Endothelial cell of umbilical vein (primary cell): ENCODE data around the gene TMEM51. TPM values are rescaled to one million over a fixed set of nuclear protein-coding genes. Genes with fewer than 3 reads are reported as not detected.

Experiments used
- BruUV-seq: library from RNA; stranded (reverse); fragments of 400-500 nt; replicated peaks from 2 replicates; lab custom pipeline; 2021; lab: Mats Ljungman, UMichigan
- CTCF ChIA-PET: fragments of 300-600, 350-600 bp; sonication (Branson Sonifier 250); formaldehyde crosslinking; loops from one replicate; lab custom pipeline; 2021; ENCODE audit warnings: antibody characterized with exemption, inconsistent platforms; lab: Charles Lee
- POLR2A ChIA-PET: fragments of 300-600, 350-600 bp; sonication (Branson Sonifier 250); formaldehyde crosslinking; loops from one replicate; lab custom pipeline; 2021; ENCODE audit warnings: antibody characterized with exemption, inconsistent platforms; lab: Charles Lee
- DNase-seq: peaks from one replicate; pipeline ENCODE4 v3.0.0-alpha.2; 2011; ENCODE audit warnings: low read depth, low spot score
- FAIRE-seq: peaks from 2 replicates; lab custom pipeline; 2011; peaks lifted over from hg19 to GRCh38; lab: Jason Lieb, UNC
- H2AFZ ChIP-seq: 2 replicates; pipeline ENCODE4 v1.6.0; 2012; ENCODE audit warnings: low read depth, low read length, control low read depth, inconsistent platforms
- H3K27ac ChIP-seq: 2 replicates; pipeline ENCODE4 v1.5.1; 2011; ENCODE audit warnings: low read depth, mild to moderate bottlenecking, control low read depth, low read length, moderate library complexity; ENCODE audit not compliant: insufficient read depth
- H3K27me3 ChIP-seq, 2 experiments: 2 replicates each; pipeline versions ENCODE4 v1.6.0 to v1.6.1; 2011; ENCODE audit warnings: low read length in 2 of 2, mixed read lengths in 1 of 2; ENCODE audit not compliant: control insufficient read depth in 2 of 2, insufficient read depth in 2 of 2
- H3K36me3 ChIP-seq, 2 experiments: 2 replicates in 1 of 2; 3 replicates in 1 of 2; pipeline ENCODE4 v1.5.1; 2011; ENCODE audit warnings: low read length in 2 of 2, mild to moderate bottlenecking in 1 of 2, moderate library complexity in 1 of 2; ENCODE audit not compliant: control insufficient read depth in 2 of 2, insufficient read depth in 2 of 2; ENCODE audit errors: extremely low read depth in 1 of 2
- H3K4me1 ChIP-seq: 3 replicates; pipeline ENCODE4 v1.5.1; 2011; ENCODE audit warnings: mild to moderate bottlenecking, low read length; ENCODE audit not compliant: control insufficient read depth, insufficient read depth; ENCODE audit errors: extremely low read depth
- H3K4me2 ChIP-seq: 2 replicates; pipeline ENCODE4 v1.6.1; 2011; ENCODE audit warnings: low read length, control low read depth, mixed read lengths; ENCODE audit not compliant: insufficient read depth
- H3K4me3 ChIP-seq, 3 experiments: fragments of 200-600 bp in 1 of 3; sonication (generic), shearing (Covaris generic) in 1 of 3; replicated peaks in 1 of 3; 2 replicates each; pipeline ENCODE4 v1.5.1; 2011 to 2016; ENCODE audit warnings: control low read depth in 3 of 3, low read length in 3 of 3, mild to moderate bottlenecking in 2 of 3, inconsistent platforms in 1 of 3, low read depth in 1 of 3, moderate library complexity in 1 of 3; ENCODE audit not compliant: insufficient read depth in 1 of 3
- H3K79me2 ChIP-seq: 2 replicates; pipeline ENCODE4 v1.6.0; 2012; ENCODE audit warnings: low read length, inconsistent platforms; ENCODE audit not compliant: control insufficient read depth, insufficient read depth
- H3K9ac ChIP-seq: replicated peaks from 2 replicates; pipeline ENCODE3; 2011; ENCODE audit warnings: low read length, control low read depth; ENCODE audit not compliant: insufficient read depth; ENCODE audit errors: extremely low read depth
- H3K9me1 ChIP-seq: replicated peaks from 3 replicates; pipeline ENCODE4 v1.6.0; 2011; ENCODE audit warnings: mild to moderate bottlenecking, low read length; ENCODE audit not compliant: control insufficient read depth, insufficient read depth; ENCODE audit errors: extremely low read depth
- H3K9me3 ChIP-seq: replicated peaks from 2 replicates; pipeline ENCODE4 v1.5.1; 2012; ENCODE audit warnings: low read length, inconsistent platforms; ENCODE audit not compliant: control insufficient read depth, insufficient read depth
- H4K20me1 ChIP-seq: replicated peaks from 2 replicates; pipeline ENCODE3; 2011; ENCODE audit warnings: mild to moderate bottlenecking, low read length; ENCODE audit not compliant: control insufficient read depth, insufficient read depth; ENCODE audit errors: extremely low read depth
- EZH2 ChIP-seq: IDR thresholded peaks from 2 replicates; pipeline ENCODE4 v1.6.1; 2012; ENCODE audit warnings: borderline replicate concordance, low read depth, mild to moderate bottlenecking, moderate library complexity, low read length, inconsistent platforms; ENCODE audit not compliant: severe bottlenecking
- FOS ChIP-seq: IDR thresholded peaks from 2 replicates; pipeline ENCODE4 v1.6.1; 2011; ENCODE audit warnings: mild to moderate bottlenecking, low read length, moderate library complexity, borderline replicate concordance; ENCODE audit not compliant: insufficient read depth
- GATA2 ChIP-seq: IDR thresholded peaks from 2 replicates; pipeline ENCODE4 v1.7.0; 2011; ENCODE audit warnings: low read depth, mild to moderate bottlenecking, moderate library complexity, mixed read lengths, low read length; ENCODE audit not compliant: insufficient read length, insufficient read depth
- JUN ChIP-seq: IDR thresholded peaks from 2 replicates; pipeline ENCODE4 v1.6.1; 2011; ENCODE audit warnings: borderline replicate concordance, low read depth; ENCODE audit not compliant: insufficient read length, insufficient read depth
- MYC ChIP-seq: IDR thresholded peaks from one replicate; pipeline ENCODE4 v1.6.1; 2011; ENCODE audit warnings: mild to moderate bottlenecking, low read depth, low read length
- POLR2A ChIP-seq: IDR thresholded peaks from 2 replicates; pipeline ENCODE4 v1.6.1; 2012; ENCODE audit warnings: low read depth, mild to moderate bottlenecking, control low read depth, low read length
- POLR2AphosphoS5 ChIP-seq: IDR thresholded peaks from 2 replicates; pipeline ENCODE4 v1.6.1; 2012; ENCODE audit warnings: low read depth, mild to moderate bottlenecking, control low read depth, low read length, moderate library complexity; ENCODE audit not compliant: insufficient read depth
- dilution Hi-C: fragments of 300-500 bp; cut with MboI; formaldehyde crosslinking; loops from one replicate; pipeline ENCODE4 v1.15.0; 2019; ENCODE audit warnings: low sequenced_read_pairs; ENCODE audit not compliant: extremely low pct_ligation_motif_present
- intact Hi-C: fragments of 100-400 bp; cut with micrococcal nuclease; formaldehyde crosslinking; loops from one replicate; pipeline ENCODE4 v1.10.0; 2022
- polyA plus RNA-seq, 4 experiments: library from polyadenylated mRNA; depleted of rRNA in 3 of 4; stranded (reverse) in 3 of 4; unstranded in 1 of 4; fragments of >200 nt; gene quantifications; 2 replicates each; pipeline versions ENCODE4 v1.2.1 to v1.2.3, GENCODE V29; 2011 to 2012; ENCODE audit warnings: missing spikeins in 1 of 4
- total RNA-seq: library from RNA; stranded (reverse); gene quantifications from 2 replicates; pipeline ENCODE4 v1.2.3, GENCODE V29; 2021
- TF ChIP-seq, protein P1 (sequence below): IDR thresholded peaks from 2 replicates; pipeline ENCODE4 v1.6.1; 2011; ENCODE audit not compliant: insufficient read depth, insufficient read length
- TF ChIP-seq, protein P2 (sequence below), 2 donors: IDR thresholded peaks; 1 replicate in 1 of 2; 2 replicates in 1 of 2; pipeline ENCODE4 v1.5.1; 2011; ENCODE audit warnings: low read length in 2 of 2, mild to moderate bottlenecking in 2 of 2, moderate library complexity in 2 of 2, control low read depth in 1 of 2, inconsistent platforms in 1 of 2, low read depth in 1 of 2; ENCODE audit not compliant: insufficient read depth in 1 of 2; ENCODE audit errors: extremely low read depth in 1 of 2

TMEM51 gene
- total and polyA plus RNA-seq, 2 donors (not counting 3 experiments of a cell fraction or from before 2014, with no cell fraction given): 13.7 to 13.9 TPM

DNA sequence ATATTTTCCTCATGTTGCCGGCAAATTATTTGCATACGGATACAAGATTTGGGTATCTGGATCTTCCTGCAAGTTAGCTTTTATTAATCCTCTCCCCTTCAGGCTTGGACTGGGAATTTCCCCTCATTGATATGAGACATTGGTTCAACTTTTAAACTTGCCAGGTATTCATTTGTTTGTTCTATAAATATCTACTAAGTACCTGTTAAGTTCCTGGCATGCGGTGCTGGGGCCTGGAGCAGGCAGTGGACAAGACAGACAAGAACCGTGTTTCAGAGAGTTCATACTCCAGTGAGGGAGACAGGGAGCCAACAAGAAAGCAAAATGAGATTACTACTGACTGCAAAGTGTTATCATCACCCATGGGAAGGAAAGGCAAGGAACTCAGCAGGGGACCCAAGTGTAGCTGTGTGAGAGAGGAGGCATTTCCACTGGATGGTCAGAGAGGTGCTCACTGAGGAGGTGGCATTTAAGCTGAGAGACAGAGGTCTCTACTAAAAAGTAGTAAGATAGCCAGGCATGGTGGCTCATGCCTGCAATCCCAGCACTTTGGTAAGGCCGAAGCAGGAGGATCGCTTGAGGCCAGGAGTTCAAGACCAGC is 54.4 kb downstream of the TMEM51 start:
- Histone ChIP-seq H3K9ac (no peak overlapping the region), H3K79me2 (no peaks in the 10 kb centered on the region), H3K9me1 (no peaks in the 10 kb centered on the region), H3K27ac (no peak overlapping the region), H3K4me3 (no peak overlapping the region), H3K9me3 (no peaks in the 10 kb centered on the region), H3K27me3 (no peaks in the 10 kb centered on the region), H3K4me2 (no peak overlapping the region), H3K4me1 (peaks cover 3% of the 10 kb centered on the region), H4K20me1 (no peaks in the 10 kb centered on the region), H2AFZ (no peak overlapping the region), H3K36me3 (no peaks in the 10 kb centered on the region)
- no TSS peak for BruUV-seq
- intact Hi-C loops: no loop called here
- ChIA-PET CTCF (no interaction called here), POLR2A (no interaction called here)
- FAIRE-seq: no peak
- no peak for DNase-seq
- TF ChIP-seq, protein P1, sequence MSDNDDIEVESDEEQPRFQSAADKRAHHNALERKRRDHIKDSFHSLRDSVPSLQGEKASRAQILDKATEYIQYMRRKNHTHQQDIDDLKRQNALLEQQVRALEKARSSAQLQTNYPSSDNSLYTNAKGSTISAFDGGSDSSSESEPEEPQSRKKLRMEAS: no peak
- TF ChIP-seq JUN (no peak), POLR2AphosphoS5 (no peak), EZH2 (no peak), MYC (no peak), POLR2A (no peak), FOS (no peak), GATA2 (no peak)
- TF ChIP-seq, protein P2, sequence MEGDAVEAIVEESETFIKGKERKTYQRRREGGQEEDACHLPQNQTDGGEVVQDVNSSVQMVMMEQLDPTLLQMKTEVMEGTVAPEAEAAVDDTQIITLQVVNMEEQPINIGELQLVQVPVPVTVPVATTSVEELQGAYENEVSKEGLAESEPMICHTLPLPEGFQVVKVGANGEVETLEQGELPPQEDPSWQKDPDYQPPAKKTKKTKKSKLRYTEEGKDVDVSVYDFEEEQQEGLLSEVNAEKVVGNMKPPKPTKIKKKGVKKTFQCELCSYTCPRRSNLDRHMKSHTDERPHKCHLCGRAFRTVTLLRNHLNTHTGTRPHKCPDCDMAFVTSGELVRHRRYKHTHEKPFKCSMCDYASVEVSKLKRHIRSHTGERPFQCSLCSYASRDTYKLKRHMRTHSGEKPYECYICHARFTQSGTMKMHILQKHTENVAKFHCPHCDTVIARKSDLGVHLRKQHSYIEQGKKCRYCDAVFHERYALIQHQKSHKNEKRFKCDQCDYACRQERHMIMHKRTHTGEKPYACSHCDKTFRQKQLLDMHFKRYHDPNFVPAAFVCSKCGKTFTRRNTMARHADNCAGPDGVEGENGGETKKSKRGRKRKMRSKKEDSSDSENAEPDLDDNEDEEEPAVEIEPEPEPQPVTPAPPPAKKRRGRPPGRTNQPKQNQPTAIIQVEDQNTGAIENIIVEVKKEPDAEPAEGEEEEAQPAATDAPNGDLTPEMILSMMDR (IDR thresholded peaks at IDR 0.05; ENCODE audit: extremely low read depth in 1 of 2, insufficient read depth in 1 of 2, low read depth in 1 of 2, low read length in 2 of 2): no peak
- dilution Hi-C loops: no loop called here
